GM12873 (cell line): ENCODE measurements around the gene RHOG.

ENCODE experiments used
- TF ChIP-seq, protein P1 (sequence below): IDR thresholded peaks from 2 replicates; pipeline ENCODE4 v1.5.1; 2012; ENCODE audit warnings: low read depth, mild to moderate bottlenecking, moderate library complexity, low read length, control low read depth; ENCODE audit not compliant: insufficient read depth; ENCODE audit errors: missing control alignments

The RHOG gene

DNA sequence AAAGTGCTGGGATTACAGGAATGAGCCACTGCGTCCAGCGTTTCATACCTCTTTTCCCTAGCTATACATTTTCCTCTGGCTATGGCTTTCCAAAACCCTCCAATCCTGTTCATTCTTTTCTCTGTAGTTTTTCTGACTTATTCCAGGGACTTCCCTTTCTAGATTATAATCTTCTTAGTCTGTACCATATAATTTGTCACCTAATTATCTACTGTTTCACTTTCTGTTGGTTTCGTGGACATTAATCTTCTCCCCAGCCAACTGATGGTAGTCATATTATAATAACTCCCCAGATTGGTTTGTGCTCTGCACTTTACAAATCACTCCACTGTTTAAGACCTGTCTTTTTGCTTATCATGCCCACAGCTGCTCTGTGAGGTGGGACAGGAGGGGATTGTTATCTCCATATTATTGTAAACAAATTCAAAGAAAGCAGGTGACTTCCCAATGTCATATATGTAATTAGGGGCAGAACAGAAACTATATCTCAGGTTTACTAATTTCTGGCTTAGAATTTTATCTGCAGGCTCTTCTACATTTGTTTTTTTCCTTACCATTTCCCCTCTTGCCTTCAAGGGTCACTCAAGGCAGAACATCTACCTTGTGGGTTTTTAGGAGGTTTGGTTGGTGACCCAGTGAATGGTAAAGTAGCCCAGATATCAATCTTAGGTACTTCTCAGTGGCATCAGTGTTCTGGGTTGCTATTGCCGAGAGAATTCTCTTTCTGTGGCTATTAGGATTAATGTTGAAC is 38.6 kb upstream of the RHOG start:
- TF ChIP-seq, protein P1, sequence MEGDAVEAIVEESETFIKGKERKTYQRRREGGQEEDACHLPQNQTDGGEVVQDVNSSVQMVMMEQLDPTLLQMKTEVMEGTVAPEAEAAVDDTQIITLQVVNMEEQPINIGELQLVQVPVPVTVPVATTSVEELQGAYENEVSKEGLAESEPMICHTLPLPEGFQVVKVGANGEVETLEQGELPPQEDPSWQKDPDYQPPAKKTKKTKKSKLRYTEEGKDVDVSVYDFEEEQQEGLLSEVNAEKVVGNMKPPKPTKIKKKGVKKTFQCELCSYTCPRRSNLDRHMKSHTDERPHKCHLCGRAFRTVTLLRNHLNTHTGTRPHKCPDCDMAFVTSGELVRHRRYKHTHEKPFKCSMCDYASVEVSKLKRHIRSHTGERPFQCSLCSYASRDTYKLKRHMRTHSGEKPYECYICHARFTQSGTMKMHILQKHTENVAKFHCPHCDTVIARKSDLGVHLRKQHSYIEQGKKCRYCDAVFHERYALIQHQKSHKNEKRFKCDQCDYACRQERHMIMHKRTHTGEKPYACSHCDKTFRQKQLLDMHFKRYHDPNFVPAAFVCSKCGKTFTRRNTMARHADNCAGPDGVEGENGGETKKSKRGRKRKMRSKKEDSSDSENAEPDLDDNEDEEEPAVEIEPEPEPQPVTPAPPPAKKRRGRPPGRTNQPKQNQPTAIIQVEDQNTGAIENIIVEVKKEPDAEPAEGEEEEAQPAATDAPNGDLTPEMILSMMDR = no peak

DNA sequence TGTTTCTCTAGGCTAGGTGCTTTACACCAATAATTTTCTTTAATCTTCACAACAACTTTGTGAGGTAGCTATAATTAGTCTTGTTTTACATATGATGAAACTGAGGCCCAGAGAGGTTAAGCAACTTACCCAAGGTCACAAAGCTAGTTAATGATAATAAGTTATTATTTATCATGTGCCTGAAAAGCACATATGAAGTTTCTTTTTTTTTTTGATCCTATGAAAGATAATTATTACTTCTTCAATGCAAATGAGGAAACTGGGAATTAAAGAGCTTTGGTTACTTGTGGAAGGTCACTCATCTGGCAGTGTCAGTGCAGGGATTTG is 37.5 kb upstream of the RHOG start:
- TF ChIP-seq, protein P1 = no peak

DNA sequence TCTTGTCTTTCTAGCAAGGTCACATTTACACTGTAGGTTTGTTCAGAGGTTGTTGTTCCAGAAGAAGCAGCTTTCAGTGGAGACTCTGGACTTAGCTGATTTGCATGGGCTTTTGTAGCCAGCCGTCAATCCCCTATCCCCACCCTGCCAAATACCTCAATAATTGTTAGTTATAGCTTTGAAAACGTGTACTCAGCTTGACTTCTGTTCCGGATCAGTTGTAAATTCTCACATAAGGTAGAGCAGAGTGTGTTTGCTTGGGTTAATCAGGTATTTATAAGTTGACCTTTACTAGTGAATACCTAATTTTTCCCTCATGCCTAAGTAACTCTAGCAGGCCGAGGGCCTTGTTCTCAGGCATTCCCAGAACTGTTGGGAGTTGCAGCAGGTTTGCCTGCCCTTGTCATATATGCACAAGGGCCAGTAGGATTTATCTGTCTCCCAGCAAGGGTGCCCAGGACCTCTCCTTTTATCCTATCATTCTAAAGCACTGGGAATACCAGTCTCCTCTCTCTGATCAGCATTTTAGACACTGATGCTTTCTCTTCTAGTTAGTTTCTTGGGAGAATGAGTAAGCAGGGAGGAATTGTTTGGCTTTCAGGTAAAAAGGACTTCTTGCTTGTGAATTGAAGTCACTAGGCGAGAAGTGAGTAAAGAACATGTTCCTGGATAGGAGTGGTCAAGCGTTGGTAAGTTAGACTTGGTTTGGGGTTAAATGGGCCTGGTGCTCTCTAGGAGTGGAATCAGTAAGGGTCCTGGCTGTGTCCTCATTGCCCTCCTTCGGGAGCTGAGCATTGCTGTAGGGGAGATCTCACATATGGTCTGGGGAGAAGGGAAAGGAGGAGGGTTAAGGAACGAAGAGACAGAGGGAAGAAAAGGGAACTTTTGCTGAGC is 36.9 kb upstream of the RHOG start:
- TF ChIP-seq, protein P1 = no peak

DNA sequence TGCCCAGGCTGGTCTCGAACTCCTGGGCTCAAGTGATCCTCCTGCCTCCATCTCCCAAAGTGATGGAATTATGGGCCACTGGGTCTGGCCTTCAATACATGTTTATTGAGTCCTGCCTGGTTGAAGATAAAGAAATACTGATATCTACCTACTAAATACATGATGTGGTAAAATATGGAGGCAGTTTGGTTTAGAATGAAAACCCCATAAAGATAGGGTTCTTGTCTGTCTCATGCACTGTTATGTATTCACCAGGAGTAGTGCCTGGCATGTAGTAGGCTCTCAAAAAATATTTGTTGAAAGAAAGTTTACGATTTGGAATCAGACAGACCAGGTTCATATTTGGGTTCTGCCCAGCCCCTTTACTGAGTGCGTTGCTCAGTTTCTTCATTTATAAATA is 35.9 kb upstream of the RHOG start:
- TF ChIP-seq, protein P1 = no peak

DNA sequence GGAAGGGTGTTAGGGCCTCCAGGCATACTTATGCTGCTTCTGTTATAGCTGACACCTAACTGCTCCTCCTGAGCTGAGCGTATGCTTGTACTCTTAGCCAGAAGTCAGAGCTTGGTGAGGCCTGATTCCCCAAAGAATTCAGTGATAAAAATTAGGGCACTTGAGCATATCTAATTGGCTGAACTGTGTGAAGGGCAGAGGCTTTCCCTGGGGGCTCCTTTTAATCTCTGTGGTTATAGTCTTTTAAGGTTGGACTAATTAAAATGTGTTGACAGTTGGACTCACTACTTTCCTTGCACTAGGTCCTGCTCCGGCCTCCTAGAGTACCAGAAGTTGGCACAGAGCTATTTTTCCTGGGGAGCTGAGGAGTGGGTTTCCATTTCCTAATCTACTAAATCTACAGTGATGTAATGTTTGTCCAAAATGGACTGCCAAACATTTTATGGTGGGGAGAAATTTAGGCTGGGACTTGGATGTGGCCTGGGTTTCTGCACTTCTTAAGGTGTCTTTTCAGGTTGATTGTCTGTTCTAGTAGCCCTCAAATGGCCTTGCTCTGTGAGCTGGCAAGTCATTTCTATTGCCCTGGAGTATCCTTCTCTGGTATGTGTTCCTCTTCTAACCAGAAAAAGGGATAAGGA is 33.1 kb upstream of the RHOG start:
- TF ChIP-seq, protein P1 = no peak

DNA sequence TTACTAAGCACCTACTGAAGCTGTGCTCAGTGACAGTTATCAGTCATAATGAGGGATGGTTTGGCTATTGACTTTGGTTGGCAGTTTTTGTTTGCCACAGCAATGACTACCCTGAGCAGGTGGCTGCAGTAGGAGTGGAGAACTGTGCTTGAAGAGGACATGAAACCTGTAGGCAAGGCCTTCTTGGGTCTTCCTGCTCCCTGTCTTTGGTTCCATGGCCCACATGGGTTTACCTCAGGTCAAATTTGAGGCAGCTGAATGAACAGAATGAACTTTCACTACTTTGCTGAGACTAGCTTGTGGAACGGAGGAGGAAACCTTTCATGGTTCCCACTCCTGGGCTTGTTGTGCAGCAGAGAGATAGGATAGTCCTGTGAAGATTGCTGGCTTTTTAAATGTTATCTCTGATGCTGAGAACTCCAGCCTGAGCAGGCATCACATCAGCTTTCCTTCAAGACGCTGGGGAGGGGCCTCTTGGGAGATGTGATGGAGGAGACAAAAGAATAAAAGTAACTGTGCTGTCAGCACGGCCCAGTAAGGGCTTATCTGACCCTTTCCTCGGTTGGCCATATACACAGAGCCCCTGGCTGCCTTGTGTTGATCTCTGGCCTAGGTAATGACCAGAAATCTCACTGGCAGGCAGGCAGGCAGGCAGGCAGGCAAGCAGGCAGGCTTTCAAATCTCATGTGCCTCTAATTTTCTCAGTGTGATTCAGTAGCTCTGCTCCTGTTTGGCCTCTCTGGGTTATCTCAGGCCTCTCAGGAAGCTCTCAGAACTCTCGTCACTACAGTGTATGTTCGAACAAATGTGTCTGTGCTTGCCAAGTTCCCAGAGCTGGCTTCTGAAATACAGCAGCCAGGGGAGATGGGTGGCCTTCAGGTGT is 26.7 kb upstream of the RHOG start:
- TF ChIP-seq, protein P1 = no peak

DNA sequence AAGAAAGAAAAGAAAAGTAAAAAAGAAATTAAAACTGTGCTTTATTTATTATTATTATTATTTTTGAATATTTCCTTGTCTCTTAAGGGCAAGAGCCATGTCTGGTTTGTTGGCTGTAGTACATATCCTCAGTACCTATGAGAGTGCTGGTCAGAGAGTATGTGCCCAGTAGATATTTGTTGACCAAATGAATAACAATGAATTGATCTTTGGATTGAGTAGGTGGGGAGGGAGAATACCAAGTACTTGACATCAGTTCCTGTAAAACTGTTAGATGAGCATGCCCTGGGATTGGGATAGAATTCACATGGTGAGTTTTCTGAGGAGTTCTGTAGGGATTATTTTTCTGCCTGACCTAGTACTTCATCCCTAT is 26.1 kb upstream of the RHOG start:
- TF ChIP-seq, protein P1 = no peak
